Sigmoid colon (tissue), 3 donors: ENCODE results near the gene BDKRB2.

ENCODE experiments used
- CTCF ChIP-seq, 4 experiments: fragments of 450-650 bp in 3 of 4; fragments of 200-600 bp in 1 of 4; IDR thresholded peaks; one replicate each; pipeline ENCODE4 v1.5.1; 2016 to 2019; ENCODE audit warnings: antibody characterized with exemption in 4 of 4, mild to moderate bottlenecking in 3 of 4, moderate library complexity in 2 of 4
- POLR2A ChIP-seq, 2 donors: fragments of 450-650 bp; IDR thresholded peaks; one replicate each; pipeline ENCODE4 v1.6.1; 2016; ENCODE audit warnings: antibody characterized with exemption in 2 of 2, mild to moderate bottlenecking in 2 of 2, moderate library complexity in 2 of 2

DNA sequence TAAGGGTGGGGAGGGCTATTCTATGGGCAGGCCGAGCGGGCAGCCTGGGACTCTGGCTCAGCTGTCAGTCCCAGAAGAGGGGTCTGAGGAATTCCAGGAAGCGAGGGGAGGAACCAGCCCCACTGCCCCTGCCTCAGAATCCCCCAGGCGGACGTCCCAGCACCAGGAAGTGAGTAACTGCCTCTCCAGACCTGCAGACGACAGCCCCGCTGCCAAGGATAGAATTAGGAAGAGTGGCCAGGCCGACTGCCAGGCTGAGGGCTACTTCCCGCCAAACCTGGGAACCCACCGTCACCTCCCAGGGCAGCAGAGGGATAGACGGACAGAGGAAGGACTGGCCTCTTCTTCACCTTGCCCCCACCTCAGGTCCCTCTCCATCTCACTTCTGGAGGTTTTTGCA is 6.7 kb upstream of the BDKRB2 start:
- TF ChIP-seq CTCF (IDR thresholded peaks at IDR 0.05) (no peak), POLR2A (IDR thresholded peaks at IDR 0.05) (no peak)
